Measurements from ENCODE around the gene ACOXL. TPM values are rescaled to one million over a fixed set of nuclear protein-coding genes. Genes with fewer than 3 reads are reported as not detected.

Gene ACOXL
- total and polyA plus RNA-seq, 9 of the 15 experiments (the other 6 are each of a cell fraction or from before 2014, with no cell fraction given): 0.31 to 0.56 TPM; not detected in 7

- H3K9me1 ChIP-seq (ENCODE audit: control insufficient read depth, insufficient read depth, low read length): no peaks in the 10 kb centered on the region
- H2AFZ ChIP-seq (ENCODE audit: low read depth, low read length): no peak overlapping the region
- H4K20me1 ChIP-seq (replicated peaks; ENCODE audit: control insufficient read depth, insufficient read depth, low read length): no peaks in the 10 kb centered on the region
- FAIRE-seq (no peak), DNase-seq (ENCODE audit: extremely low read depth in 1 of 4, low spot score in 3 of 4) (no peak), ATAC-seq (no peak)
- H3K79me2 ChIP-seq (ENCODE audit: control insufficient read depth, insufficient read depth, low read length): no peaks in the 10 kb centered on the region
- H3K27ac ChIP-seq (ENCODE audit: extremely low read depth, low read depth, low read length): no peak overlapping the region
- POLR2A ChIA-PET: interaction anchor here (0.8 kb wide), 1 partner anchor 11 kb away, joined by 3 read pairs; no protein-coding TSS in a partner anchor
- H3K4me2 ChIP-seq (ENCODE audit: insufficient read depth, low read length): no peak overlapping the region
- 0% methylated on average over 2 of the region's 2 CpGs for WGBS (ENCODE audit: insufficient coverage, low coverage, missing lambda C conversion rate)
- no TSS peak for BruUV-seq (replicated peaks)
- H3K9me3 ChIP-seq (replicated peaks; ENCODE audit: control insufficient read depth, insufficient read depth, low read depth, low read length): no peaks in the 10 kb centered on the region
- H3K27me3 ChIP-seq (ENCODE audit: control insufficient read depth in 2 of 2, insufficient read depth in 2 of 2, low read length in 2 of 2): peaks cover under 1 to 32% of the 10 kb centered on the region in 2 experiments; a peak in 3 of 5 replicates
- H3K4me1 ChIP-seq (replicated peaks in 1 of 2; ENCODE audit: control insufficient read depth in 2 of 2, insufficient read depth in 2 of 2, low read length in 2 of 2): no peaks in the 10 kb centered on the region
- no peak overlapping the region for H3K9ac ChIP-seq (ENCODE audit: insufficient read depth in 1 of 2, low read depth in 2 of 2, low read length in 2 of 2)
- peak; percentile 71 for TF ChIP-seq RBM25 (IDR thresholded peaks at IDR 0.05; ENCODE audit: low read depth, low read length, severe bottlenecking)
- TF ChIP-seq SNRNP70 (optimal IDR thresholded peaks at IDR 0.05; ENCODE audit: low read depth, low read length): no peak
- CTCF ChIA-PET (ENCODE audit: low intra/inter-chr PET ratio): no interaction called here
- no peaks in the 10 kb centered on the region for H3K36me3 ChIP-seq (ENCODE audit: control insufficient read depth, insufficient read depth, low read length)
- intact Hi-C loops (cut with micrococcal nuclease): no loop called here
- in situ Hi-C loops (cut with MboI): no loop called here
- no peak overlapping the region for H3K4me3 ChIP-seq
Measured at GRCh38 chr2:110840508-110840907, 108.1 kb downstream of the ACOXL start.

- H3K36me3 ChIP-seq (ENCODE audit: control insufficient read depth, insufficient read depth, low read length): no peaks in the 10 kb centered on the region
- H3K4me2 ChIP-seq (ENCODE audit: insufficient read depth, low read length): no peak overlapping the region
- peaks cover 0 to 35% of the 10 kb centered on the region in 2 experiments; a peak in 3 of 5 replicates for H3K27me3 ChIP-seq (ENCODE audit: control insufficient read depth in 2 of 2, insufficient read depth in 2 of 2, low read length in 2 of 2)
- DNase-seq (ENCODE audit: extremely low read depth in 1 of 4, low spot score in 3 of 4): no peak
- no peaks in the 10 kb centered on the region; the same call in 1 of the 2 replicates for H4K20me1 ChIP-seq (replicated peaks; ENCODE audit: control insufficient read depth, insufficient read depth, low read length)
- WGBS (ENCODE audit: insufficient coverage, low coverage, missing lambda C conversion rate): 0% methylated on average over 3 of the region's 3 CpGs
- H3K9me3 ChIP-seq (replicated peaks; ENCODE audit: control insufficient read depth, insufficient read depth, low read depth, low read length): no peaks in the 10 kb centered on the region
- POLR2A ChIA-PET: no interaction called here
- intact Hi-C loops (cut with micrococcal nuclease): no loop called here
- no peak overlapping the region for H2AFZ ChIP-seq (ENCODE audit: low read depth, low read length)
- no peak for FAIRE-seq
- CTCF ChIA-PET (ENCODE audit: low intra/inter-chr PET ratio): no interaction called here
- no TSS peak for BruUV-seq (replicated peaks)
- ATAC-seq: no peak
- H3K9me1 ChIP-seq (ENCODE audit: control insufficient read depth, insufficient read depth, low read length): no peaks in the 10 kb centered on the region
- TF ChIP-seq ZNF253 (CRISPR knock-in tag; conservative IDR thresholded peaks at IDR 0.05): no peak
- TF ChIP-seq ZNF384 (IDR thresholded peaks at IDR 0.05; ENCODE audit: low read depth, low read length): no peak
- TF ChIP-seq TAF7 (tag; IDR thresholded peaks at IDR 0.05): no peak
- TF ChIP-seq TOE1 (IDR thresholded peaks at IDR 0.05; ENCODE audit: borderline replicate concordance): no peak
- TF ChIP-seq TOE1 (CRISPR knock-in tag; IDR thresholded peaks at IDR 0.05; ENCODE audit: borderline replicate concordance, low read depth): no peak
- TF ChIP-seq CREB5 (CRISPR knock-in tag; IDR thresholded peaks at IDR 0.05): no peak
- no peak for TF ChIP-seq RBM17 (IDR thresholded peaks at IDR 0.05; ENCODE audit: borderline replicate concordance, low read depth, low read length)
- TF ChIP-seq SOX6 (IDR thresholded peaks at IDR 0.05): no peak
- no peak for TF ChIP-seq SNRNP70 (optimal IDR thresholded peaks at IDR 0.05; ENCODE audit: low read depth, low read length)
- TF ChIP-seq U2AF1 (optimal IDR thresholded peaks at IDR 0.05; ENCODE audit: low read depth, low read length): no peak
- TF ChIP-seq ZNF830 (CRISPR knock-in tag; IDR thresholded peaks at IDR 0.05): no peak
- no peak for TF ChIP-seq FUS (optimal IDR thresholded peaks at IDR 0.05; ENCODE audit: low read depth, low read length)
- no peak for TF ChIP-seq ZNF41 (CRISPR knock-in tag; conservative IDR thresholded peaks at IDR 0.05)
- TF ChIP-seq ZNF766 (CRISPR knock-in tag; conservative IDR thresholded peaks at IDR 0.05): no peak
- no peaks in the 10 kb centered on the region for H3K79me2 ChIP-seq (ENCODE audit: control insufficient read depth, insufficient read depth, low read length)
- in situ Hi-C loops (cut with MboI): no loop called here
- H3K4me1 ChIP-seq (replicated peaks in 1 of 2; ENCODE audit: control insufficient read depth in 2 of 2, insufficient read depth in 2 of 2, low read length in 2 of 2): no peaks in the 10 kb centered on the region
- H3K4me3 ChIP-seq: no peak overlapping the region
- no peak overlapping the region for H3K9ac ChIP-seq (ENCODE audit: insufficient read depth in 1 of 2, low read depth in 2 of 2, low read length in 2 of 2)
- no peak overlapping the region for H3K27ac ChIP-seq (ENCODE audit: extremely low read depth, low read depth, low read length)
Measured at GRCh38 chr2:110842048-110842447, 109.7 kb downstream of the ACOXL start.

Measured in K562 (cell line).